ENCODE measurements around the gene MSX2. TPM values are rescaled to one million over a fixed set of nuclear protein-coding genes. Genes with fewer than 3 reads are reported as not detected.

The MSX2 gene
- total and polyA plus RNA-seq, 9 of the 15 experiments (the other 6 are each of a cell fraction or from before 2014, with no cell fraction given): not detected

DNA sequence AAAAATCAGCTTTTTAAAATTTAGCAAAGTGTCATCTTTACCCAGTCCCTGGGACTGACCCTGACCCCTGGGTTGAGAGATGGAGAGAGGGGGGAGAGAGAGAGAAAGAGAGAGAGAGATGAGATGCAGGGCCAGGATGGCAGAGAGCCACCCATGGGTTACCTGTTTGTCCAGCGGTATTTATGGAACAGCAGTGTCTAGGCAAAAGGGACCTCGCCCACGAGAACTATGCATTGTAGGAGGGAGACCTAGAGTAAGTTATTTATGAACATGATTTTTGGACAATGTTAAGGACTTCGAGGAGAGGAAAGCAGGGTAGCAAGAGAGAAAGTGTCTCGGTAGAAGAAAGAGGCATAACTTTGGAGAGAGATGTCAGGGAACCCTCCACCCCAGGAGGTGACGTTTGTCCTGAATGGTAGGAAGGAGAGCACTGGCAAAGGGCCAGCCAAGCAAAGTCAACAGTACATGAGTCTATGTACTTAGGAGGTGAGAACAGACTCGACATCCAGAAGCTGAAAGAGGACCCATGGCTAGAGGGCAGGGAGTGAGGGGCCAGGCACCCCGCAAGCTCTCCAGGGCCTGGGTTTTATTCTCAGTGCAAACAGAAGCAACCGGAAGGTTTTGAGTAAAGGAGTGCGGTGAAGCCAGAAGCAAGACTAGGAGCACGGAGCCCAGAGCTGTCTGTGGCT is 30.5 kb upstream of the MSX2 start:
- TF ChIP-seq NFIC (IDR thresholded peaks at IDR 0.05): 0 out of 2 replicates have a peak, but pooled peaks have one; percentile 21
- no peak for TF ChIP-seq HEY1 (CRISPR knock-in tag; IDR thresholded peaks at IDR 0.05; ENCODE audit: borderline replicate concordance)
- no peak for TF ChIP-seq ILF3 (IDR thresholded peaks at IDR 0.05; ENCODE audit: borderline replicate concordance)
- TF ChIP-seq GTF2A2 (tag; IDR thresholded peaks at IDR 0.05): no peak
- TF ChIP-seq, protein P1, sequence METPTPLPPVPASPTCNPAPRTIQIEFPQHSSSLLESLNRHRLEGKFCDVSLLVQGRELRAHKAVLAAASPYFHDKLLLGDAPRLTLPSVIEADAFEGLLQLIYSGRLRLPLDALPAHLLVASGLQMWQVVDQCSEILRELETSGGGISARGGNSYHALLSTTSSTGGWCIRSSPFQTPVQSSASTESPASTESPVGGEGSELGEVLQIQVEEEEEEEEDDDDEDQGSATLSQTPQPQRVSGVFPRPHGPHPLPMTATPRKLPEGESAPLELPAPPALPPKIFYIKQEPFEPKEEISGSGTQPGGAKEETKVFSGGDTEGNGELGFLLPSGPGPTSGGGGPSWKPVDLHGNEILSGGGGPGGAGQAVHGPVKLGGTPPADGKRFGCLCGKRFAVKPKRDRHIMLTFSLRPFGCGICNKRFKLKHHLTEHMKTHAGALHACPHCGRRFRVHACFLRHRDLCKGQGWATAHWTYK (CRISPR knock-in tag; IDR thresholded peaks at IDR 0.05): no peak
- TF ChIP-seq, protein P2, sequence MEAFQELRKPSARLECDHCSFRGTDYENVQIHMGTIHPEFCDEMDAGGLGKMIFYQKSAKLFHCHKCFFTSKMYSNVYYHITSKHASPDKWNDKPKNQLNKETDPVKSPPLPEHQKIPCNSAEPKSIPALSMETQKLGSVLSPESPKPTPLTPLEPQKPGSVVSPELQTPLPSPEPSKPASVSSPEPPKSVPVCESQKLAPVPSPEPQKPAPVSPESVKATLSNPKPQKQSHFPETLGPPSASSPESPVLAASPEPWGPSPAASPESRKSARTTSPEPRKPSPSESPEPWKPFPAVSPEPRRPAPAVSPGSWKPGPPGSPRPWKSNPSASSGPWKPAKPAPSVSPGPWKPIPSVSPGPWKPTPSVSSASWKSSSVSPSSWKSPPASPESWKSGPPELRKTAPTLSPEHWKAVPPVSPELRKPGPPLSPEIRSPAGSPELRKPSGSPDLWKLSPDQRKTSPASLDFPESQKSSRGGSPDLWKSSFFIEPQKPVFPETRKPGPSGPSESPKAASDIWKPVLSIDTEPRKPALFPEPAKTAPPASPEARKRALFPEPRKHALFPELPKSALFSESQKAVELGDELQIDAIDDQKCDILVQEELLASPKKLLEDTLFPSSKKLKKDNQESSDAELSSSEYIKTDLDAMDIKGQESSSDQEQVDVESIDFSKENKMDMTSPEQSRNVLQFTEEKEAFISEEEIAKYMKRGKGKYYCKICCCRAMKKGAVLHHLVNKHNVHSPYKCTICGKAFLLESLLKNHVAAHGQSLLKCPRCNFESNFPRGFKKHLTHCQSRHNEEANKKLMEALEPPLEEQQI (IDR thresholded peaks at IDR 0.05): no peak
- TF ChIP-seq, protein P3, sequence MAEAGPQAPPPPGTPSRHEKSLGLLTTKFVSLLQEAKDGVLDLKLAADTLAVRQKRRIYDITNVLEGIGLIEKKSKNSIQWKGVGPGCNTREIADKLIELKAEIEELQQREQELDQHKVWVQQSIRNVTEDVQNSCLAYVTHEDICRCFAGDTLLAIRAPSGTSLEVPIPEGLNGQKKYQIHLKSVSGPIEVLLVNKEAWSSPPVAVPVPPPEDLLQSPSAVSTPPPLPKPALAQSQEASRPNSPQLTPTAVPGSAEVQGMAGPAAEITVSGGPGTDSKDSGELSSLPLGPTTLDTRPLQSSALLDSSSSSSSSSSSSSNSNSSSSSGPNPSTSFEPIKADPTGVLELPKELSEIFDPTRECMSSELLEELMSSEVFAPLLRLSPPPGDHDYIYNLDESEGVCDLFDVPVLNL (CRISPR knock-in tag; IDR thresholded peaks at IDR 0.05; ENCODE audit: low read depth): no peak
- TF ChIP-seq HOXB6 (CRISPR knock-in tag; IDR thresholded peaks at IDR 0.05; ENCODE audit: borderline replicate concordance): no peak
- 7% methylated on average over 11 of the region's 11 CpGs for WGBS (ENCODE audit: insufficient coverage, low coverage, missing lambda C conversion rate)
- Histone ChIP-seq H3K27me3 (ENCODE audit: control insufficient read depth in 2 of 2, insufficient read depth in 2 of 2, low read length in 2 of 2) (peaks cover 10 to 56% of the 10 kb centered on the region in 2 experiments; a peak in 4 of 5 replicates), H3K4me1 (replicated peaks in 1 of 2; ENCODE audit: control insufficient read depth in 2 of 2, insufficient read depth in 2 of 2, low read length in 2 of 2) (no peaks in the 10 kb centered on the region; a peak in 1 of 5 replicates), H3K9ac (ENCODE audit: insufficient read depth in 1 of 2, low read depth in 2 of 2, low read length in 2 of 2) (no peak overlapping the region), H3K4me2 (ENCODE audit: insufficient read depth, low read length) (no peak overlapping the region), H3K9me3 (replicated peaks; ENCODE audit: control insufficient read depth, insufficient read depth, low read depth, low read length) (no peaks in the 10 kb centered on the region), H3K27ac (ENCODE audit: extremely low read depth, low read depth, low read length) (no peak overlapping the region), H3K4me3 (no peak overlapping the region), H2AFZ (ENCODE audit: low read depth, low read length) (no peak overlapping the region), H4K20me1 (replicated peaks; ENCODE audit: control insufficient read depth, insufficient read depth, low read length) (no peaks in the 10 kb centered on the region; the same call in 1 of the 2 replicates), H3K9me1 (ENCODE audit: control insufficient read depth, insufficient read depth, low read length) (no peaks in the 10 kb centered on the region), H3K79me2 (ENCODE audit: control insufficient read depth, insufficient read depth, low read length) (no peaks in the 10 kb centered on the region), H3K36me3 (ENCODE audit: control insufficient read depth, insufficient read depth, low read length) (no peaks in the 10 kb centered on the region)
- POLR2A ChIA-PET: no interaction called here
- FAIRE-seq (no peak), DNase-seq (ENCODE audit: extremely low read depth in 1 of 4, low spot score in 3 of 4) (no peak), ATAC-seq (no peak)
- CTCF ChIA-PET (ENCODE audit: low intra/inter-chr PET ratio): no interaction called here
- in situ Hi-C loops (cut with MboI) (no loop called here), intact Hi-C loops (cut with micrococcal nuclease) (no loop called here)
- BruUV-seq (replicated peaks): no TSS peak
